RKO (cell line): ENCODE data around the gene KLHL26.

ENCODE experiments used
- DNase-seq: peaks from one replicate; pipeline ENCODE4 v3.0.0-alpha.2; 2016; ENCODE audit warnings: low spot score

KLHL26 gene

GRCh38 chr19:18716857-18717256, 80.0 kb downstream of the KLHL26 start:
- no peak for DNase-seq

DNA sequence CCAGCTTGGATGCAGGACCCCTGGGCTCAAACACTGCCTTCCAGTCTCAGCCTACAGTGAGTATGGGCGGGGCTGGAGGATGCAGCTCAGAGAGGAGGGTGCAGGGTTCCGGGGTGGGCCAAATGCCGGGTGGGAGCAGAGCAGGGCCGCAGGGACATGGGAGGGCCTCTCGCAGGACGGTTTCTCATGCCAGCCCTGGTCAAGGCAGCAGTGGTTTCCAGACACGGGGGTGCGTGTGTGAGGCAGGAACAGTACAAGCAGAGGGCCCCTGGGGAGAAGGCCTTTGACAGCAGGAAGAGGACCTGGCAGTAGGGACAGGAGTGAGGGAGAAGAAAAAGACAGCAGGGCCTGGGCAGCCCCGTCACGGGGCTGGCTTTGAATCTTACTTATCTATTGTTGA, 80.8 kb downstream of the KLHL26 start:
- no peak for DNase-seq

GRCh38 chr19:18718015-18718526, 81.2 kb downstream of the KLHL26 start:
- no peak for DNase-seq

- DNase-seq, result no peak
Measured at GRCh38 chr19:18718846-18719458, 82.1 kb downstream of the KLHL26 start.

GRCh38 chr19:18719541-18719940, 82.7 kb downstream of the KLHL26 start:
- DNase-seq, result no peak
